Skin epidermis (tissue), 12 donors: ENCODE data around the gene FAM89B.

Source experiments
- H3K27ac ChIP-seq, 21 experiments: fragments of 200-600 bp; sonication (generic) in 11 of 21; one replicate each; pipeline ENCODE4 v1.5.0; 2020; ENCODE audit warnings: mild to moderate bottlenecking in 3 of 21, inconsistent platforms in 2 of 21, moderate library complexity in 2 of 21
- H3K4me3 ChIP-seq, 7 experiments: fragments of 200-600 bp; sonication (generic) in 2 of 7; one replicate each; pipeline ENCODE4 v1.5.0; 2020; ENCODE audit warnings: inconsistent platforms in 2 of 7, mild to moderate bottlenecking in 2 of 7, moderate library complexity in 1 of 7

Gene FAM89B

DNA sequence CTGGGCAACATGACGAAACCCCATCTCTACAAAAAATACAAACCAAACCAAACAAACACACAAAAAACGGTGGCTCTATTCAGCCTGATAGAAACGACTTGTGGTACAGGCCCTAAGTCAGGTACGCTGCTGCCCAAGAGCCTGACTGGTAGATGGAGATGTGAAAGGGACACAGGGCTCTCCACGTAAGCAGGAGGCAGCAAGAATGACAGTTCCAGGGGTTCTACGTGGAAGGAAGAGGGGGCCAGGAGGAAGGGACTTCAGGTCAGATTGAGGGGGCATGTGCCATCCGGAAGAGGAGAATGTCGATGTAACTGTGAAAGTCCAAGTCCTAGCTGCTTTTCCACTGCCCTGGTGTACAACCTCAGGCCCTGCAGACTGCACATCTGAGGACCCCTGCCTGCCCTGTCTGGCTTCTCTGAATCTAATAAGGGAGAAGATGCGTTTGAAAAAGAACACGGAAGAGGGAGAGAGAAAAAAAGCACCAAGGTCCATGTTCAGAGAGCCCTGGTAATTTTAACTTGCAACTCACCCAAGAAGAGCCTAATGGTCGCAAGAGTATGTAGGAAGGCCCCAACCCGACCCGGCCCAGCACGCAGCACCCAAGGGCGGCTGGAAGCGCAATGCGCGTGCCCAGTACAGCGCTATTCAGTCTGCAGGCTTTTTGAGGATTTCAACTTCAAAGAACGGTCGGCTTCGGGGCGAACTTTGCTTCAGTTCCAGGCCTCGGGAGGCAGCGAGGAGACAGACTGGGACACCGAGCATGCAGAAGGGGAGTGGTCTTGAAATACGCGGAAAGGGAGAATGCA, 3.0 kb upstream of the FAM89B start:
- Histone ChIP-seq H3K4me3 (peak overlapping the region; percentile 62 to 93 (median 73)), H3K27ac (peak overlapping the region; percentile 26 to 99 (median 93))

DNA sequence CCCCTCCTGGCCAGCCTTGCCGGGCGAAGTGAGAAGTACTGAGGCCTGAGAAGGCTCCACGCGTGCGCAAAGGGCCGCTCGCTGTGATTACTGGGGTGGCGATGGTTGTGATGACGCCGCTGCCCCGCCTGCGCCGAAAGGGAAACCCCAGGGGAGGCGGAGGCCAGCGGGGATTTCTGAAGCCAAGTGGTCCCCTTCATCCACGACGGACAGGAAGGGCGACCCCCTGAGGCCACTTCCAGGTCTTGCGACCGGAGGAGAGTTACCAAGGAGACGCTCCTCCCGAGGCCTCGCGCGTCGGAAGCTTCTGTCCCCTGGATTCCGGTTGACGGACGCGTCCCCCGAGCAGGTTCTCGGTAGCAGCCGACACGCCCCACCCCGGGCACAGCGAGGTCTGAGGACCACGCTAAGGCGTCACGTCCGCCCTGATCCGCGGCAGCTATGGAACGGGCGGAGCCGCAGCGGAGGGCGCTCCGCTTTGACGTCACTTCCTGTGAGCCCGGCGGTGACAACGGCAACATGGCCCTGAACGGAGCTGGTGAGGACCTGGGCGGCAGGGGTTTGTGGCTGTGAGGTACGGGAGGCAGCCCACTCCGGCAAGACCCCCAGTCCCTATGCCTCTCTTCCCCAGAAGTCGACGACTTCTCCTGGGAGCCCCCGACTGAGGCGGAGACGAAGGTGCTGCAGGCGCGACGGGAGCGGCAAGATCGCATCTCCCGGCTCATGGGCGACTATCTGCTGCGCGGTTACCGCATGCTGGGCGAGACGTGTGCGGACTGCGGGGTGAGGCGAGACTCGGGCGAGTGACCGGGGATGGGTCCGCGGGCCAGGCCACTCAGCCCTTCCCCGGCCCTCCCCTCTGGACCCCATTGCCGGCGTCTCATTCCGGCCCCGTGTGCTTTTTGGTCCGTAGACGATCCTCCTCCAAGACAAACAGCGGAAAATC, 2.1 kb upstream of the FAM89B start, which contains the start of gene ZNRD2:
TSS of gene ZNRD2 (plus strand) at position 505 of the 946 bp plus-strand sequence. CDS start at position 520, 15 bp downstream.
- Histone ChIP-seq H3K27ac (peak within 1 kb of the TSS; percentile 26 to 99 (median 93)), H3K4me3 (peak within 1 kb of the TSS; percentile 62 to 93 (median 73))

DNA sequence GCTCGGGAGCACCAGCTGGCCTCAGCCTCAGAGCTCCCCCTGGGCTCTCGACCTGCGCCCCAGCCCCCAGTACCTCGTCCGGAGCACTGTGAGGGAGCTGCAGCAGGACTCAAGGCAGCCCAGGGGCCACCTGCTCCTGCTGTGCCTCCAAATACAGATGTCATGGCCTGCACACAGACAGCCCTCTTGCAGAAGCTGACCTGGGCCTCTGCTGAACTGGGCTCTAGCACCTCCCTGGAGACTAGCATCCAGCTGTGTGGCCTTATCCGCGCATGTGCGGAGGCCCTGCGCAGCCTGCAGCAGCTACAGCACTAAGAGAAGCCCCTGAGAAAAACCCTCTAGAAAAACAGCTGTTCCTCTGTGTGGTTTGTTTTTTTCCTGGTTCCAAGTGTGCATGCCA, 918 bp upstream of the FAM89B start:
- peak overlapping the region; percentile 62 to 93 (median 73) for H3K4me3 ChIP-seq
- H3K27ac ChIP-seq: peak overlapping the region in 15 of 21 experiments; percentile 73 to 99 (median 95)

DNA sequence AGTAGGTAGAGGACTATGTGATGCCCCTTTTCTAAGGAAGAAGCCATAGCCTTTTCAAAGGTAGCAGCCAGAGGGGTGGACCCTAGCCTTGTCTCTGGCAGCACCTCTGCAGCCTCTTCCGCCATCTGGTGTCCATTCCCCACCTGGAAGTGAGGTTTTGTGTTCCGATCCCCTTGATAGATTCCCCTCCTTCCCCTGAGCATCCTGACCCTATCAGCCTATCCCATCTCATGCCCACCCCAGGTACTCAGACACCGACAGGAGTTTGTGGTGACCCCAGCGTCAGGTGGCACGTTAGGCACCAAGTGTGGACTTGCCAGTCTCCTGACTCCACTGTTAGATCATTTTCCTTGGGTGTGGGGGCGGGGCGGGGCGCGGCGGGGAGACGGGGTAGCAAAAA, 398 bp upstream of the FAM89B start:
- Histone ChIP-seq H3K27ac (peak overlapping the region in 20 of 21 experiments; percentile 36 to 99 (median 94)), H3K4me3 (peak overlapping the region; percentile 51 to 73 (median 70))

DNA sequence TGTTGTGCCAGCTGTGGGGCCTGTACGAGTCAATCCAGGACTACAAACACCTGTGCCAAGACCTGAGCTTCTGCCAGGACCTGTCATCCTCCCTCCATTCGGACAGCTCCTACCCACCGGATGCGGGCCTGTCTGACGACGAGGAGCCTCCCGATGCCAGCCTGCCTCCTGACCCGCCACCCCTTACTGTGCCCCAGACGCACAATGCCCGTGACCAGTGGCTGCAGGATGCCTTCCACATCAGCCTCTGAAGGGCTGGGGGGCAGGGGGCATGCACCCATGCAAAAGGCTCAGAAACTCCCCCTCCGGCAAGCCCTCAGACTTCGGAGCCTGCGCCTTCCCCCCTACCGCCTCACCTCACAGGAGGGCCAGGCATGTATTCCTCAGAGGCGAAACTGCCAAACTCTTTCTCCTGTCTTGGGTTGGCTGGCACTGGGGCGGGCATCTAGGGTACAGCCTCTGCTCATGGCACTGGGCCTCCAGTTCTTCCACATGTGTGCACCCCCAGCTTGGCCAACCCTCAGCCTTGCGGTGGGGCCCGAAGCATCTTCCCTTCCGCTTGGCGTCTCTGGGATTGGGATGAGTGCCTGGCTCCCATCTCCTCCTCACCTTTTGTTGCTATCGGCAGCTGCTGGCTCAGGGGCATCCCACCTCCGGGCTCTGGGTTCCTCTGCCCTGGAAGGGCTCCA, 1.2 kb downstream of the FAM89B start:
- H3K4me3 ChIP-seq: peak overlapping the region; percentile 51 to 73 (median 70)
- peak overlapping the region in 20 of 21 experiments; percentile 56 to 99 (median 94) for H3K27ac ChIP-seq

DNA sequence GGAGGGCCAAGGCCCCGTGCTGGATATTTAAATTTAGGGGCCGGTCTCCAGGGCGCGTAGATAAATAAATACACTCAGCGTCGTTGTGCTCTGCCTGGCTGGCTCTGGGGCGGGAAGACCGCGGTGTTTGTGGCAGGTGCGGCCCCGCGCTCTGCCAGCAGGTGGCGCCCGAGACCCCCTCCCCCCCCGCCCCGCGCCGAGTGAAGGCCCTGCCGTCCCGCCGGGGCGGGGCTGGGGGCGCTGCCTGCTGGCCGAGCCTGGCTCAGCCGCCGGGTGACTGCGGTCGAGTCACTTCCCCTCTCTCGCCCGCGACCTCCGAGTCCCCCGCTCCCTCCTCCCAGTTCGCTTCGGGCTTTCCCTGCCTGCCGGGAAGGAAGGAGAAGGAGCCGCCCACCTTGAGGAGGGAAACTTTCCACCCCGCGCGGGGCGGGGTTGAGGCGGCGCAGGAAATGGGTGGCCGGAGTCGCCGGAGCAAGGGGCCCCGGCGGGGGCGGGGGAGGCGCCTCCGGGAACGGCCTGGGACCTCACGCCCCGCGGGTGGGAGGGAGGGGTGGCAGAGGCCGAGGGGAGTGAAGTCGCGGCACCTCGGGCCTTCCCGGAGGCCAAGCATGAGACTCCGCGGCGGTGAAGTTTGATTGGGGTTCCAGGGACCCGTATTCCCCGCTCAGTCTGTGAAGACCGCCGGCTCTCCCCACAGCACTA, 1.9 kb downstream of the FAM89B start:
- Histone ChIP-seq H3K4me3 (peak overlapping the region; percentile 51 to 73 (median 70)), H3K27ac (peak overlapping the region; percentile 45 to 99 (median 93))

DNA sequence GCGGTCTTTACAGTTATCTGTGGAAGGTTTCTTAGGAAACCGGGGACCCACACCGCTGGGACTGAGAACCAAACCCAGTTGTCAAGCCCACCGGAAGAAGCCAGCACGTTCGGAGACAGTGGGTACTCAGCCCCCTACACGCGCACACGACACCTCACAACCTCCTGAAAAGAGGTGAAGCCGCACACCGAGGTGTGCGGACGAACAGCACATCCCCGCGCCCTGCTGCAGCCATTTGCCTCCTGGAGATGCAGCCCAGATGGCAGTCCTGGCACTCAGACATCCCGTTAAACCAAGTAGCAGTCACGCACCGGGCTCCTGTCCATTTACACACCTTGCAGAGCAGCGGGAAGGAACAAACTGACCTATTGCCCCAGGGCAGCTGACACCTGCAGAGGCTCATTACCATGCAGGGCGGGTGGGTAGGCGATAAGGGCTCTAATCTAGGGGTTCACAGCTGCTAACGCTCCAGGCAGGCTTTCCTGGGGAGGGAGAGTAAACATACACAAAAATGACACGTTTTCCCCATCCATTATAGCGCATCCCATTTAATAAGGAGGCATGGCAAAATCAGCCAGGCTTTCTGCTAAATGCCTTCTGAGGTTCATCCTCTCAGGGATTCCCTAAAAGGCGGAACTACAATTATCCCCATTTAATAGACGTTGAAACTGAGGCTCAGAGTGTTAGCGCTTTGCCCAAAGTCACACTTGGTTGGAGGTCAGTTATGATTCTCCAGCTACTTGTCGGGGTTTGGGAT, 2.7 kb downstream of the FAM89B start:
- Histone ChIP-seq H3K4me3 (peak overlapping the region; percentile 51 to 73 (median 70)), H3K27ac (peak overlapping the region; percentile 67 to 99 (median 93))

DNA sequence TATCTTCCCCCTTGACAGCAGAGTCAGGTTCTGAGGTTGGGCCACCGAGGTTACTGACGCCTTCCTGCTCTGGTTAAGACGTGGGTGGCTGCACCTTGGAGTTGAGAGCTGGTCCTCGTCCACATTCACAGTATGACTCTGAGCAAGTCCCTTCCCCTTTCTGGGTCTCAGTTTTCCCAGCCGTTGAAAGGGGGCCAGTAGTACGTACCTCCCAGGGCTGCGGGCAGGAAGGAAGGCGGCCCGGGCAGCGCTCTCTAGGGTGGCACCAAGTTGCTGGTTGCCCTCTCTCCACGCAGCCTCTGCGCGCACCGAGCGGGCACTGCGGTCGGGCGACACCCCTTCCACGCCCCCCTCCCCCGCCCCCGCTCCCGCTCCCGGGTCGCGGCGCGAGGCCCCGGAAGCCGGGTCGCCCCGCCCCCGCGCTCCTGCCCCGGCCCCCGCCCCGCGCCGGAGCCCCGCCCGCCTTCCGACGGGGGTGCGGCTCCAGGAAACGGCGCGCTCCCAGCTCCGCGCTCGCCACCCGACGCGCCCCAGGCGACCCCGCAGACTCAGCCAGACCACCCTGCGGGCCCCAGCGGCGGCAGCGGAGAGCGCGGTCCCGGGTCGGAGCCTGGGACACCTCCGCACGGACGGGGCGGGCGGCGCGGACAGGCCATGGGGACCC, 3.4 kb downstream of the FAM89B start, which contains the start of gene EHBP1L1:
TSS of gene EHBP1L1 (plus strand) at position 486 of the 664 bp plus-strand sequence. CDS start 250 bp downstream, outside the sequence.
- H3K27ac ChIP-seq: peak within 1 kb of the TSS; percentile 84 to 99 (median 93)
- H3K4me3 ChIP-seq: peak within 1 kb of the TSS; percentile 51 to 73 (median 70)

DNA sequence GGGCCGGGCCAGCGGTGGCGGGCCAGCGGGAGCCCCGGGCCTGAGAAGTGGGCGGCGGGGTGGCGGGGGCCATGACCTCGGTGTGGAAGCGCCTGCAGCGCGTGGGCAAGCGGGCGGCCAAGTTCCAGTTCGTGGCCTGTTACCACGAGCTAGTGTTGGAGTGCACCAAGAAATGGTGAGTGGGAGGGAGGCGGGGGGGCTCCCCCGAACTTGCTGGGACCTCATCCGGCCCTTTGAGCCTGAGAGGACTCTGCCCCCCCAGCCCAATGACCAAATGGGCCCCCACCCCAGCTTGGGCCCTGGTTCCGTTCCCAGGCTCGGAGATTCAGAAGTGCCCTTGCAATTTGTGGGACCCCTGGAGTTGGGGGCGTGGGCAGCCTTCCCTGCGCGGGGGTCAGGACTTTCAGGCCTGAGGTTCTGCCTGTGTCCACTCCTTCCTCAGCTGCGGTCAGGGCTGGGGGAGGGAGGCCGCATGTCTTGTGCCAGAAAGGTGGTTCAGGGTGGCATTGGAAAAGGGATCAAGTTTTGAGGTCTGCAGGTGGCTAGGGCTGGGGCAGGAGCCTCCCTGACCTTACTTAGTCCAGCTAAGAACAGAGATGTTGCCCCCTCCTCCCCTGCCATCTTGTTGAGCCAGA, 4.0 kb downstream of the FAM89B start:
- H3K27ac ChIP-seq: peak overlapping the region; percentile 84 to 99 (median 93)
- peak overlapping the region; percentile 51 to 73 (median 70) for H3K4me3 ChIP-seq

DNA sequence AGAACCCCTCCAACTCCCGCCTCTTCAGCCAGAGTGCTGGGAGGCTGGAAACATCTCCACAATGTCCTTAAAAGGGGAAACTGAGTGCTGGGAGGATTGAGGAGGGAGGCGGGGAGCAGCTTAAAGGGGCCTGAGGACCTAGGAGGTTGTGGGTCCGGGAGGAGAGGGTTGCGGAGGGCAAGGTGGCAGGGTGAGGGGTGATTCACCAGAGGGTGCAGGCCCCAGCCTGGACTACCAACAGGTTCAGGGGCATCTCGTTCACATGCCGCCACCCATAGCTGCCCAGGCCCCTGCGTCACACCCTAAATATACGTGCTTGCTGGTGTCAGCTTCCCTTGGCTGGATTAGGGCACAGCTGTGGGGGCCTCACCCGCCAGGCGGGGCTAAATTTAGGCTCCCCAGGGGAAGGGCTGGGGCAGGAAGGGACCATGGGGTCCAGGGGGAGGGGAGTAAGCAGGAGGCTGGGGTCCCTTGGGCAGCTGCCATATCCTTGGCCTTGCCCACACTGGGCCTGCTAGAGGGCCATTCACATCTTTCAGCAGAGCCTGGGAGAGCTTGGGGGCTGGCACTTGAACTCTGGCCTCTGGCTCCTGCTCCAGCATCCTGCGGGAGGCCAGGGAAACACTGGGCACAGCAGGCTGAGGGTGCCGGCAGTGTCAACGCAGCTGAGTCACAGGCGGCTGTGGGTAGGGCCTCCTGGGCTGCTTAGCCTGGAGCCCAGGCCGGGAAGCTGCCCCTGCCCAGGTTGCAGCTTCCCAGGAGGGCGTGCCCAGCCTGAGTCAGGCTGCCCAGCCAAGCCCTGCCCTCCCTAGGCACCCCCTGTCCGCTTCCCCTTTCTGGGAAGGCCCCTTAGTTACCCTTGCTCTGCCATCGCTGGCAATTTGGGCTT, 4.8 kb downstream of the FAM89B start:
- H3K4me3 ChIP-seq: peak overlapping the region; percentile 51 to 73 (median 70)
- H3K27ac ChIP-seq: peak overlapping the region; percentile 84 to 99 (median 93)

DNA sequence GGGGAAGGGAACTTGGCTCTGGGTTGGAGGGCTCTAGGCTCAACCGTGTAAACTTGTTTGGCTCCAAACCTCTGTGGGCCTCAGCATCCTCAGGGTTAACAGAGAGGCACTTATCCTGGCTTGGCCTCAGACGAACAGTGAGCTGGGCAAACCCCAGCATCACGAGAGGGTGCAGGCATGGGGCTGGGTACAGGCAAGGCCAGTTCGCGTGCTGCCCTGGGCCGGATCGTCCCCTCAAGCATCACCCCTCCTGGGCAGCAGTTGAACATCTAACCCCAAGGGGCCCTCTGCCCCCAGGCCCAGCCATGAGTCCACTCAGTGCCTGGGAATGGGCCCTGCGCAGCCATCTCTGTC, 5.4 kb downstream of the FAM89B start:
- Histone ChIP-seq H3K4me3 (peak overlapping the region; percentile 51 to 73 (median 70)), H3K27ac (peak overlapping the region in 20 of 21 experiments; percentile 84 to 99 (median 94))

DNA sequence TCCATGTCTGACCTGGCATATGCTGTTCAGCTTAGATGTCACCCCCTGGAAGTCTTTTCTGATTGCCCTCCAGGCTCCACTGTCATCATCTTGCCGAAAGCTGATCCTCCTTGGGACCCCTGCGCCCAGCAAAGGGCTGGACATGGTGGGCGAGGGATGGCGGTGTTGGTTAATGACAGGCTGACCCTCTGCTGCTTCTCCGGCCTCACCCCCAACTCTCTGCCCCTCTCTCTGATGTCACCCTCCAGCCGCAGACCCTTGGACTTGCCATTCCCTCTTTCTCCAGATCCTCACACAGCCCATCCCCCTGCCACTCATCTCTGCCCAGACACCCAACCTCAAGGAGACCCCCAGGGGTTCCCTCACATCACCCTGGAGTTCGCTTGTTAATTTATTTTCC, 5.8 kb downstream of the FAM89B start:
- Histone ChIP-seq H3K27ac (peak overlapping the region in 20 of 21 experiments; percentile 84 to 99 (median 94)), H3K4me3 (peak overlapping the region in 4 of 7 experiments; percentile 70 to 73 (median 71))

DNA sequence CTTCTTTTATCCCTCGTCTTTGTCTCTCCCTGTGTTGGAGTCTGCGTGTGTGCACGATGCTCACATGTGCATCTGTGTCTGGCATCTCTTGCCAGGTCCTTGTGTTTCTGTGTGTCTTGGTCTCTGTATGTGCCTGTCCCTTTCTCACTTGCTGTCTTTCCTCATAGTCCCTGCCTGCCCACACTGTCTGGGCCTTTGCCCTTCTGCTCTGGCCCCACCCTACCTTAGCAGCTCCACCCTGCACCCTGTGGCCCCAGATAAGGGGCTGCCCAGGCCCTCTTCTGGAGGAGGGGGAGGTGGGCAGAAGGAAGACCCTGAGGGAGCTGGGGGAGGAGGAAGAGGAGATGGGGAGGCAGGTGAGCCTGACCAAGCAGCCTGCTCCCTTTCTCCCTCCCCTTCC, 6.3 kb downstream of the FAM89B start:
- peak overlapping the region in 12 of 21 experiments; percentile 21 to 99 (median 94) for H3K27ac ChIP-seq
- no peak overlapping the region for H3K4me3 ChIP-seq

DNA sequence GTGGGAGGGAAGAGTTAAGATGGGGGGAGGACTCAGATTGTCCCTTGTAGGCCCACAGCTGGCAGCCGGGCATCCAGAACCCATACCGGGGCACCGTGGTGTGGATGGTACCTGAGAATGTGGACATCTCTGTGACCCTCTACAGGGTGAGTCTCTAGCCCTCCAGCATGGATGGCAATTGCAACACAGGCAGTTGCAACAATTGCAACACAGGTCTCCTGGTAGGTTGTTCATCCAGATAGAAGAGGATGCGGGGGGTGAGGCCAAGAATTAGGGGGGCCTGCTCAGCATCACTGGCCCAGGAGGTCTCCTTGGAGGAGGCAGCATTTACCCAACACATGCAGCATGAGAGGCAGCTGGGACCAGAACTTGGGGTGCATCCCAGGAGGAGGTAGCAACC, 7.0 kb downstream of the FAM89B start:
- peak overlapping the region in 2 of 21 experiments; percentile 21 to 95 for H3K27ac ChIP-seq
- H3K4me3 ChIP-seq: no peak overlapping the region

DNA sequence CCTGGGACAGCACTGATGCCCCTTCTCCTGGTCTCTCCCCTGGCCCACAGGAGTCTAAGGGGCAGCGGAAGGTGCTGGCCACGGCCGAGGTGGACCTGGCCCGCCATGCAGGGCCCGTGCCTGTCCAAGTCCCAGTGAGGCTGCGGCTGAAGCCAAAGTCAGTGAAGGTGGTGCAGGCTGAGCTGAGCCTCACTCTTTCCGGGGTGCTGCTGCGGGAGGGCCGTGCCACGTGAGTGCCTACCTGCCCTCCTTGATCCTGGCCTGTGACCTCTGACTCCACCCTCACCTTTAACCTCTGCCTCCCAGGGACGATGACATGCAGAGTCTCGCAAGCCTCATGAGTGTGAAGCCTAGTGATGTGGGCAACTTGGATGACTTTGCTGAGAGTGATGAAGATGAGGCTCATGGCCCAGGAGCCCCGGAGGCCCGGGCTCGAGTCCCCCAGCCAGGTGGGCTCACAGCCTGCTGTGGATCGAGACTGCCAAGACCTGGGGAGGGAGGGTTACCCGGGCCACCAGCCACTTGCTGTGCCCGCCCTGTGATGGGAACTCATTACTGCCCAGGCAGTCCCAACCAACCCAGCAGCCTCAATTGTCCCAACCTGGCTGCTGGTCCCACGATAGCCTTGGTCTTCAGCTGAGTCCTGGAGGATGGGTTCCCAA, 7.8 kb downstream of the FAM89B start:
- H3K27ac ChIP-seq: no peak overlapping the region
- no peak overlapping the region for H3K4me3 ChIP-seq
